ENCODE measurements around the gene CD151.

The CD151 gene

DNA sequence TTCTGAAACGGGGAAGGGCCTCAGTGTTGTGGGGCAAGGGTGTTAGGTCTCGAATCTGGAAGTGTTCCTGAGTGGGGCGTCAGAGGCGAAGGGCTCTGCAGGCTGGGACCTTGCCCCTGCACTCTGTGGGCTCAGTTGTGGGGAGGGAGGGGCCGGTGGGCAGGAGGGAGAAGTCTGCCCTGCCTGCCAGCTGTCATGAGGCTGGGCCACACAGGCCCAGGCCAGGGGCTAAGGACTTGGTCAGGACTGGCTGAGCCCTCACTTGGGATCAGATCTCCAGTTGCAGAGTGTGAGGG is 4.9 kb upstream of the CD151 start, which contains the start of gene CRACR2B:
TSS of gene CRACR2B (plus strand) at position 23 of the 296 bp plus-strand sequence. CDS start 689 bp downstream, outside the sequence.
- no peak for DNase-seq (ENCODE audit: low read depth in 2 of 3, low spot score in 1 of 3)

DNA sequence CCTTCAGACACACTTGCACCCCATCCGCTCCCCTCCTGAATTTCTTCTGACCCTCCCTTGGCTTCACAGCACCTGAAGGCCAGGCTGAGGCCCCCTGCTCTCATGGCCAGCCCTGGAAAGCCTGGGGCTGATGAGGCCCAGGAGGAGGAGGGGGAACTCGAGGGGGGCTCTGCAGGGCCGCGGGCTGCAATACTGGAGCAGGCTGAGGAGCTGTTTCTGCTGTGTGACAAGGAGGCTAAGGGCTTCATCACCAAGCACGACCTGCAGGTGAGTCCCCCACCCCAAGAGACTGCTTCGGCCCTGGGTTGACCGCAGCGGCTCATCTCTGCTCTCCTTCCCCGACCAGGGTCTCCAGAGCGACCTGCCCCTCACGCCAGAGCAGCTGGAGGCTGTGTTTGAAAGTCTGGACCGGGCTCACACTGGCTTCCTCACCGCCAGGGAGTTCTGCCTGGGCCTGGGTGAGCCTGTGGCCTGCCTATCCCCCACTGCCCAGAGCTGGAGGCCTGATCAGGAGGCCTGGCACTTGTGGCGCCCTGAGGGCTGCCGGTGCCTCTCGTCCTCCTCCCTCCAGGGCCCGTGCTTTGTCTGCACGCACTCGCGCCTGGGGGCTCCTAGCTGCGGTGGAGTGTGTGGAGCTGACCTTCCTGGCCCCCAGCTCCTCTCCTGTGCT is 4.1 kb upstream of the CD151 start:
- DNase-seq (ENCODE audit: low read depth in 2 of 3, low spot score in 1 of 3), result no peak

DNA sequence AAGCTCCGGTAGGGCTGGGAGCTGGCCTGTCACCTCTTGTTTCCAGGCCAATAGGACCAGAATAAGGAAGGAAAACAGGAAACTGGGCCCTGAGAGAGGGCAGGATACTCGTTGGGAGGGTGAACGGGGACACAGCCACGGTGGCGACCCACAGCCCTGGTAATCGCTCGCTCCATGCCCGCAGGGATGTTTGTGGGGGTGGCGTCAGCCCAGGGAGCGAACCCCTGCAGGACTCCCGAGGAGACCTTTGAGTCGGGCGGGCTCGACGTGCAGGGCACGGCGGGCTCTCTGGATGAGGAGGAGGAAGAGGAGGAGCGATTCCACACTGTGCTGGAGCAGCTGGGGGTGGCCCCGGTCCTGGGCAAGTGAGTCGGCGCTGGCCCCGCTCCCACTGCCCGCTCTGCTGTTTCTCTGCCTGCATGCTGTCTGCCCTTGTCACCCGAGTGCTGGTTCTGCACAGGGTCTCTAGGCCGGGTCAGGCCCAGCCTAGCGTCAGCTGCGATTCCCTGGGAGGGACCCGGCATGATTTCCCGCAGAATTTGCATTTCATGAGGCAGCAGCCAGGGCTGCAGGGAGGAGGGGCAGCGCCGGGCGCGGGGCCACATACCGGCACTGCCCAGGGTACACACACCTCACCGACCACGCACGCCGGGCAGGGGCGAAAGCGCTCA is 3.4 kb upstream of the CD151 start:
- no peak for DNase-seq (ENCODE audit: low read depth in 2 of 3, low spot score in 1 of 3)

DNA sequence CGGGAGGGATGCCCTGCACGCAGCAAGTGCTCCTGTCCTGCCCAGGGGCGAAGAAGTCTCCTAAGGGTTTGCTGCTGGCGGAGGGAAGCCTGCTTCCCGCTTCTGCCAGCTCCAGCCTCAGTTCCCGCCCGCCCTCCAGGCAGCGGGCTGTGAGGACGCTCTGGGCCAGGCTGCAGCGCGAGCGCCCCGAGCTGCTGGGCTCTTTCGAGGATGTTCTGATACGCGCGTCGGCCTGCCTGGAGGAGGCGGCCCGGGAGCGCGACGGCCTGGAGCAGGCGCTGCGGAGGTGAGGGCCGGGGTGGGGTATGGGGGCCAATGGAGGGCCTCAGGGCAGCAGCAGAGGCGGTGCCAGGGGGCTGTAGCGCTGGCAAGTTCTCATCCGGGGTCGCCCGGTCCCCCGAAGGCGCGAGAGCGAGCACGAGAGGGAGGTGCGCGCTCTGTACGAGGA is 2.9 kb upstream of the CD151 start:
- no peak for DNase-seq (ENCODE audit: low read depth in 2 of 3, low spot score in 1 of 3)

DNA sequence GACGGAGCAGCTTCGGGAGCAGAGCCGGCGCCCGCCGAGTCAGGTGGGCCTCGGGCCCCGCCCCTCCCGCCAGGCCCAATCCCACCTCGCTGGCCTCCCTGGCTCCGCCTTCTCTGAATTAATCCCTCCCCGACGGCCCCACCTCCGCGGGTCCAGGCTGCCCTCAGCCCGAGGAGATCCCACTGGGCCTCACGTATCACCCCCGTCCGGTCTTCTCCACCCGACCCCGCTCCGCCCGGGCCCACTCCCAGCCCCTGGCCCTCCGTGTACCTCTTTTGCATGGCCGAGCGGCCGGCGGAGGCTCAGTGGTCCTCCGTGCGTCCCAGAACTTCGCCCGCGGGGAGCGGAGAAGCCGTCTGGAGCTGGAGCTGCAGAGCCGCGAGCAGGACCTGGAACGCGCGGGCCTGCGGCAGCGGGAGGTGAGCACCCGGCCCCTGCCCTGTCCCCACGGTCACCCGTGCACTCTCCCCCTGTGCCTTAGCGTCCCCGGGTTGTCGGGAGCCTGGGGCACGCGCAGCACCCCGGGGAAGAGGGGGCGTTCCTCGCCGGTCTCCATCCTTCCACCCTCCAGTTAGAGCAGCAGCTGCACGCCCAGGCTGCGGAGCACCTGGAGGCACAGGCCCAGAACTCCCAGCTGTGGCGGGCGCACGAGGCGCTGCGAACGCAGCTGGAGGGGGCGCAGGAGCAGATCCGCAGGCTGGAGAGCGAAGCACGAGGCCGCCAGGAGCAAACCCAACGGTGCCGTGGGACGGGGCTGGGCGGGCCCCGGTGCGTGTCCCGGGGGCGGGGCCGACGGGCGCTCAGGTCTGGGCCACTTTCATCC is 2.2 kb upstream of the CD151 start:
- no peak for DNase-seq (ENCODE audit: low read depth in 2 of 3, low spot score in 1 of 3)

DNA sequence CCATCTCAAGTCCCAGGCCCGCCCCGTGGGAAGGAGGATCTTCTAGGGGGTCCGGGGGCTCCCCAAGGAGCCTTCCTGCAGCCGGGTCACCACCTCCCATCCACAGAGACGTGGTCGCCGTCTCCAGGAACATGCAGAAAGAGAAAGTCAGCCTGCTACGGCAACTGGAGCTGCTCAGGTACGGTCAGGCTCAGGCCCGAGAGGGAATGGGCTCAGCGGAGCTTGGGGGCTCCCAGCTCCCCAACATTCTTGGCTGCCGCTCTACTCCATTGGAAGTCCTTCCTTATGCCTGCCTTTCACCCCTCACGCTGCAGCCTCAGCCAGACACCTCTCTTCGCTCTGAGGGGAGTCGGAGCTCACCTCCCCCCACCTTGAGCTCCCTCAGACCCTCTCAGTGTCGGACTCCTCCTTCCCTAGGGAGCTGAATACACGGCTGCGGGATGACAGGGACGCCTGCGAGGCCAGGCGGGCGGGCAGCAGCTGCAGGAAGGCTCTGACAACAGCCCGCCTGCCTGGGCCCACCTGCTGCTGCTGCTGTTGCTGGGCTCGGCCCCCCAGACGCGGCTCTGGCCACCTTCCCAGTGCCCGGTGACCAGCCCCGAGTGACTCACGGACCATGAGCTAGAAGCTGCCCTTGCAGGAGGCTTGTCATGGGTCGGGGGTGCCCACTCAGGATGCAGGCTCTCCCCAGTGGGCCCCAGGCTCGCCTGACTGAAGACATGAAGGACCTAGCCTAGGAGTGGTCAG is 1.5 kb upstream of the CD151 start:
- no peak for DNase-seq (ENCODE audit: low read depth in 2 of 3, low spot score in 1 of 3)

DNA sequence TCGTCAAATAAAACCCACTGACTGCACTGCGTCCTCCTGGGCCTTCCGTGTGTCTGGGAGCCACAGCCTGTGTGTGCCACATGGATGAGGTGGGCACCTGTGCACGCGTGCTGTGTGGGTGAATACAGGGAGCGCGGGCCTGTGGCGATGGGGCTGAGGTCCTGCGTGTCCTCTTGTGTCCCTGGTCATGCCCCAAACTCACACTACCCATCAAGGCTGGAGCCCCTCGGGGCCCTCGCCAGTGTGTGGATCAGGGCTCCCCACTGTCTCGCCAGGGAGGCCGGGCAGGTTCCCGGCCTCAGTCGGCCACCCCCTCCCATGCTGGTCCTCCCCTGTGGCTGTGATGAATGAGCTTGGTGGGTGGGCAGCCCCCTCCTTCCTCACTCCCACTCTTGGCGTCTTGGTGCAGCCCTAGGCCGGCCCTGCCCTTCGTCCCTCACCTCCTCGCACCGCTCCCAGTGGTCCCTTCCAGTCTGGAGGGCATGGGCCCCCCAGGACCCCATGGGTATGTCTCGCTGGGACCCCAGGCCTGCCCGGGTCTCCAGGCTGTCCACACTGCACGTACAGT is 707 bp upstream of the CD151 start:
- DNase-seq (ENCODE audit: low read depth in 2 of 3, low spot score in 1 of 3), result no peak

DNA sequence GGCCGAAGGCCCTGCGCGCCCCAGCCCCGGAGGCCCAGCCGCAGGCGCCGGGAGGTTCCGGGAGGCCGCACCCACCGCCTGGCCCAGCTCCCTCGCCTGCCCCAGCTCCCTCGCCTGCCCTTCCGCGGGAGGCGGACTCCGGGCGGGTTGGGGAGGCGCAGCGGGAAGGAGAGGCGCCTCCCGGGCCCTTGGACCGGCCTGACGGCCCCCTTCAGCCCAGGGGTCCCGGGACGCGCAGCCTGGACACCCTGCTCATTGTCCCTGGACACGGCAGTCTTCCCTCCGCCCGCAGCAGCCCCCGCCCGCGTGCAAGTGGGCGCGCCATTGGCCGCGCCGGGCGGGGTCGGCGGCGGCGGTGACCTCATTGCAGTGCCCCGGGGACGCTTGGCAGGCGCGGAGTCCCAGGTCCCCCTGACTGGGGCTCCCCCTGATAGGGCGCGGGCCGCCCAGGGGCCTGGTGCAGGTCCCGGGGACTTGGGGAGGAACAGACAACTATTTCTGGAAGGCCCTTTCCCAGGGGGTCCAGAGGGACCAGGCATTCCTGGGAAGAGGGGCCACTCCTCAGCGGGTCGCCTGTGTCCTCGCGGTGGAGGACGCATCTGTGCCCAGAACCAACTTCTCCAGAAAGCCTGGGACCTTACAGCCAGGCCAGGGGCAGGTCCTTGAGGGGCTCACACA is 501 bp downstream of the CD151 start:
- DNase-seq (ENCODE audit: low read depth in 2 of 3, low spot score in 1 of 3), result no peak

DNA sequence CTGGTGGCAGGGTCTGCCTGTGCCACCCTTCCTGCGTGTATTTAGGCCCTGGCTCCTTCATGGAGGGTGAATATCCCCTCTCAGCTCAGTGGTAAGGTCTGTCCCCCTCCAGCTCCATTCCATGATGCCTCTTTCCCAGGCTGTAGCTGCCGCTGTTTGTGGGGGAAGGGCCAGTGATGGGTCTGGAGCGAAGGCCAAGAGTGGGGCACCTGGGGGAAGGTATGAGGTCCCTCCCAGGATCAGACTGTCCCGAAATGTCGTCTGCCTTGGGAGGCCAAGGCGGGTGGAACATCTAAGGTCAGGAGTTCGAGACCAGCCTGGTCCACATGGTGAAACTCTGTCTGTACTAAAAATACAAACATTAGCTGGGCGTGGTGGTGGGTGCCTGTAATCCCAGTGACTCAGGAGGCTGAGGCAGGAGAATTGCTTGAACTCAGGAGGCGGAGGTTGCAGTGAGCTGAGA is 1.1 kb downstream of the CD151 start:
- DNase-seq (ENCODE audit: low read depth in 2 of 3, low spot score in 1 of 3), result no peak

DNA sequence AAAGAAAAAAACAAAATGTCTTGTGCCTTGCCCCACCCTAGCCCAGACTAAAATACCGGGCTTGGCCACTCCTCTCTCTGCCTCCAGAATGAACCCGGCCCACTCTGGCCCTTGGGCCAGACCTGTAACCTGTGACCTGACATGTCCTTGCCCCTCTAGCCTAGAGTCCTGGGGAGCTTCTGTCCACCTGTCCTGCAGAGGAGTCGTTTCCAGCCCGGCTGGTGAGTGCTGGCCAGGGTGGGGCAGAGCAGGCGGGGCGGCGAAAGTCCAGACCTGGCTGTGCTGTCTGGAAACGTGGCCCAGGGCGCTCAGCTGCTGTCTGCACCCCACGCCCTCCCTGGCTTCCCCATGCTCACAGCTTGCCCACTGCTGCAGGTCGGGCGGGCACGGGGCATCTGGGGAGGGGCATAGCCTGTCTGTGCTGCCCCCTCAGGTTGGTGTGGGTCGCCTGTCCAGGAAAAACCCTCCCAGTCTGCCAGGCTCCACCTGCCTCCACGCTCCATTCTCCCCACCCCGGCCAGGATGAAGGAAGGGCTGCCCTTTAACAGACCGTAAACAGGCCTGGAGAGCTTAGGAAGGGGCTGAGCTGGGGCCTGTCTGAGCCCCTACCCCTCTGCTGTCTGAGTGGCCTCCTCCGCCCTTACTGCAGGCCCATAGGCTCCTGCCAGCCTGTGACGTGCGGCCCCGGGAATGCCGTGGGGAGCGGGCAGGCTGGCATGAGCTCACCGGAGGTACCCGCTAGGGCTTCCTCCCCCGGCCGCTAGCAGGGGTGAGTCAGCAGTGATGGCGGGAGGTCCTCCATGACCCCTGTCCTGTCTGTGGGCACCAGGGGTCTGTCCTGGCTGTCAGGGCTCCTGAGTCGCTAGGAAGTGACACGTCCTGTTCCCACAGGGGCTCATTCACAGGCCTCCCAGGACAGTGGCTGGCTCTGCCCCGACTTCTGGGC is 1.9 kb downstream of the CD151 start:
- DNase-seq (ENCODE audit: low read depth in 2 of 3, low spot score in 1 of 3), result no peak

DNA sequence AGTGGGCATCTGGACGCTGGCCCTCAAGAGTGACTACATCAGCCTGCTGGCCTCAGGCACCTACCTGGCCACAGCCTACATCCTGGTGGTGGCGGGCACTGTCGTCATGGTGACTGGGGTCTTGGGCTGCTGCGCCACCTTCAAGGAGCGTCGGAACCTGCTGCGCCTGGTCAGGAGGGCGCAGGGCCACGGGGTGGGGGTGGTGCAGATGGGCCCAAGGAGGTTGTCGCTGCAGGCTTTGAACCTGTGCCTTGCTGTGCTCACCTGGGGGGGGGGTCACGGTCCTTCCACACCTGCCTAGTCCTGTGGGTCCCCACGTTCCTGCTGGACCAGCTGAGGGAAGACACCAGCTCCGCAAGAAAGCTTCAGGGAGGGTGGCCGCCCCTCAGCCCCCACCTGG is 3.5 kb downstream of the CD151 start:
- DNase-seq (ENCODE audit: low read depth in 2 of 3, low spot score in 1 of 3), result no peak

DNA sequence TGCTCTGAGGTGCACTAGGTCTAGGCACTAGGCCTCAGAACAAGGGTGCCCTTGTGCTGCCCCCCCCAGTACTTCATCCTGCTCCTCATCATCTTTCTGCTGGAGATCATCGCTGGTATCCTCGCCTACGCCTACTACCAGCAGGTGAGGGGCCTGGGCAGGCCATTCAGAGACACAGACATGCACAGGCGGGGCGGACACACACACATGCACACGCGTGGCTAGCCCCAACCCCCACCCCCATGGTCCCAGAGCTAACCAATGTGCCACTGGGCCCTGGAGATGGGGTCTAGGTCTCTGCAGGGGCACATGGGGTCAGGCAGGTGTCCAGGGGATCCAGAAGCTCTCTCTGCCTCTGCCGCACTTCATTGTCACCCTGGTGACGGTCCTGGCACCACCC is 3.9 kb downstream of the CD151 start:
- no peak for DNase-seq (ENCODE audit: low read depth in 2 of 3, low spot score in 1 of 3)

DNA sequence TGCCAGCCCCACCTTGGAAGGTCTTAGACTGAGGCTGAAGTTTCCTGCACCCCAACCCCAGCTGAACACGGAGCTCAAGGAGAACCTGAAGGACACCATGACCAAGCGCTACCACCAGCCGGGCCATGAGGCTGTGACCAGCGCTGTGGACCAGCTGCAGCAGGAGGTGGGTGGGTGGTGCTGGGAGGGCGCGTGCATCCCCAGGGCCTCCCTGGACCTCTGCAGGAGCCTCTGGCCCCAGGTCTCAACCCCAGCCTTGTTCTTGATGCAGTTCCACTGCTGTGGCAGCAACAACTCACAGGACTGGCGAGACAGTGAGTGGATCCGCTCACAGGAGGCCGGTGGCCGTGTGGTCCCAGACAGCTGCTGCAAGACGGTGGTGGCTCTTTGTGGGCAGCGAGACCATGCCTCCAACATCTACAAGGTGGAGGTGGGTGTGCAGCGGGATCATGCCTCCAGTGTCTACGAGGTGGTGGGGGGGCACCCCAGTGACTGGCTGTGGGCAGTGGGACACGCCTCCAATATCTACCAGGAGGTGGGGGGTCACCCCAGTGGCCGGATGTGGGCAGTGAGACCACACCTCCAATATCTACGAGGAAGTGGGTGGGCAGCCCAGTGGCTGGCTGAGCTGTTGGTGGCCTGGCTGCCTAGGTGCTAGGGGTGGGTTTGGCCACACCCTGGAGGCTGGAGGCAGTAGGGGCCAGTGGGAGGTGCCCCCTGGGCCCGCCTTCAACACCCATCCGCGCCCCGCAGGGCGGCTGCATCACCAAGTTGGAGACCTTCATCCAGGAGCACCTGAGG is 4.6 kb downstream of the CD151 start:
- no peak for DNase-seq (ENCODE audit: low read depth in 2 of 3, low spot score in 1 of 3)

DNA sequence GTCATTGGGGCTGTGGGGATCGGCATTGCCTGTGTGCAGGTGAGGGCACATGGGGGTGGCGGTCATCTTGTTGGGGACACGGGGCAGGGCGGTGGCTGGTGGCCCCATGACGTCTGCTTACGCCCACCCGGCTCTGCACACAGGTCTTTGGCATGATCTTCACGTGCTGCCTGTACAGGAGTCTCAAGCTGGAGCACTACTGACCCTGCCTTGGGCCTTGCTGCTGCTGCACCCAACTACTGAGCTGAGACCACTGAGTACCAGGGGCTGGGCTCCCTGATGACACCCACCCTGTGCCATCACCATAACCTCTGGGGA is 5.2 kb downstream of the CD151 start:
- no peak for DNase-seq (ENCODE audit: low read depth in 2 of 3, low spot score in 1 of 3)

DNA sequence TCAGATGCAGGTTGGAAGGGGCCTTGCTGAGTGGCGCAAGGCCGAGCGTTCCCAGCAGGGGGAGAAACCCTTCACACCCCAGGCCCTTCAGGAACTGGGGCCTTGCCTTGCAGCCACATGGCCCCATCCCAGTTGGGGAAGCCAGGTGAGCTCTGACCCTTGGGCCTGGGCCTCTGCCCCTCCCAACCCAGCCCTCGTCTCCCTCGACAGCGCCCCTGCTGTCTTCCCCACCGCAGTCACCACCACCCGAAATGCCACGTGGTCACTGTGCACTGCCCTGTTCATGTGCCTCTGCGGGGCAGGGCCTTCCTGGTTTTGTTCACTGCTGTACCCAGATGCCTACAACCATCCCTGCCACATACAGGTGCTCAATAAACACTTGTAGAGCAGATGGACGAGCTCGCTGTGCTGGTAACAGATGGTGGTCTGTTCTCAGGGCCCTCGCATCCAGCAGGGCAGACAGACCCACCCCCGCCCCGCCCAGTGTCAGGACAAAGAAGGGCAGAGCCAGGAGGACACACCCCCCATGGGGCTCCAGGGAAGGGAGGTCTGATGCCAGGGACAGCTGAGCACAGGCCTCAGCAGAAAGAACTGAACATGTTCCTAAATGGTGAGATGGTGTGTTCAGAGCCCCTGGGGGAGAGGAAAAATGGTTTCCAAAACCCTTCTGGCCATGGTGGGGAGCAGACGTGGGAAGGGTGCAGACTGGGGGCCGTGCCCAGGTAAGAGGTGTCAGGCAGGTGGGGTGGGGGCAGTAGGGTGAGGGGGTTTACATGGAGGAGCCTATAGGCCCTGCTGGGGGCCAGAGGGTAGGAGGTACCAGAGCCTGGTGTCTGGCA is 5.9 kb downstream of the CD151 start:
- no peak for DNase-seq (ENCODE audit: low read depth in 2 of 3, low spot score in 1 of 3)

DNA sequence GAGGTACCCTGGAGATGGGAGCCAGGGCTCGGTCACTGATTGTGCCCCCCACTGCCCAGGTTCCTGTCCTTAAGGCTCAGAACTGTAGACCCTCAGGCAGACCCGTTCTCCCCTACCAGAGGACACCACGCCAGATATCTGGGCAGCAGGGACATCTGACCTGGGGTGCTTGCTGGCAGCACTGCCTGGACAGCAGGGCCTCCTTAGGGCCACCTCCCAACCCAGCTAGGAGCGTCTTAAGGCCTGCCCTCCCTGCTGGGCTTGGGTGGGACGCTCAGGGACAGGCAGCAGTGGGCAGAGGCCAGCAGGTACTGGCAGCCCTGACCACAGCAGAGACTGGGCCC is 6.5 kb downstream of the CD151 start:
- no peak for DNase-seq (ENCODE audit: low read depth in 2 of 3, low spot score in 1 of 3)

DNA sequence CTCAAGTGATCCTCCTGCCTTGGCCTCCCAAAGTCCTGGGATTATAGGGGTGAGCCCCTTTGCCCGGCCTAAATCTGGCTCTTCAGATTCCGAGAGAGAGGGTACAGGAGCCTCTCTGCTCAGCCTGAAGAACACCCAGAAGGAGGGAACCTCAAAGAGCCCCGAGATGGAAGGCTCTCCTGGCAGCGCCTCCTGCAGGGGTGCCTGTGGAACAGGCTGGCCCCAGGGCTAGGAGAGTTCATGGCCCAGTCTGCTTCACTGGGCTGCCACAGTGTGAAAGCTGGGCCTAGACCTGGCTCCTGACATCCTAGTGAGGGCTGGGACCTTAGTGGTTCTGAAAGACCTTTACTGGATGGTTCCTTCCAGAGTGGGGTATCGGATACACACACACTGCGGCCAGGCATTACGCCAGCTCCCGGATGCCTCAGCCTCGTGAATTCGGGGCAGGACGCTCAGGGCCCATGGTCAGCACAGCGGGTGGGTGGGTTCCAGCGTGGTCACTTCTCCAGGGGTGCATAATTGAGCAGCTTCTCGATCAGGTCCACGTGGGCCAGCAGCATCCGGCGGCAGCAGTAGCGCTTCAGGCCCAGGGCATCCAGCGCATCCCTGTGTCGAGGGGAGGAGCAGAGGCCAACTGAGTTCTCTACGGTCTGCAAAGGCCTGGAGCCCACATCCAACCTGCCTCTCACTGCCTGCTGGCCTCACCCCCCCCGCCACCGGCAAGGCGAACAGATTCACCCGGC is 7.3 kb downstream of the CD151 start:
- no peak for DNase-seq (ENCODE audit: low read depth in 2 of 3, low spot score in 1 of 3)
